Measurements from ENCODE around the gene VAV2. TPM values are rescaled to one million over a fixed set of nuclear protein-coding genes. Genes with fewer than 3 reads are reported as not detected.

VAV2 gene
- polyA plus RNA-seq, 1 of the 3 experiments (the other 2 are of a cell fraction) = 14.9 TPM

DNA sequence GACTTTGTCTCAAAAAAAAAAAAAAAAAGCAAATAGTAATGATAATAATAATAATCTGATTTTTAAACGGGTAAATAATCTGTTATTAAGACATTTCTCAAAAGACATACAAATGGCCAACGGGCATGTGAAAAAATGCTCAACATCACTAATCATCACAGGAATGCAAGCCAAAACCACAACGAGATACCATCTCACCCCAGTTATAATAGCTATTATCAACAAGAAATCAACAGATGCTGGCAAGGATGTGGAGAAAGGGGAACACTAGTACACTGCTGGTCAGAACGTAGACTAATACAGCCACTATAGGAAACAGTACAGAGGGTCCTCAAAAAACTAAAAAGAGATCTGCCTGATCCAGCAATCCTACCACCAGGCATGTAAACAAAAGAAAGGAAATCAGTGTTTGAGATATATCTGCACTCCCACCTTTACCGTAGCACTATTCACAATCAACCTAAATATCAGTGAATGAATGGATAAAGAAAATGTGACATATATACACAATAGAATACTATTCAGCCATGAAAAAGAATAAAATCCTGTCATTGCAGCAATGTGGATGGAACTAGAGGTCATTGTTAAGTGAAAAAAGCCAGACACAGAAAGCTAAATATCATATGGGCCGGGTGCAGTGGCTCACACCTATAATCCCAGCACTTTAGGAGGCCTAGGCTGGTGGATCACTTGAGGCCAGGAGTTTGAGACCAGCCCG lies 24.9 kb downstream of the VAV2 start:
- Histone ChIP-seq H3K9ac (no peak overlapping the region), H3K4me2 (no peak overlapping the region), H3K4me3 (ENCODE audit: low read depth in 2 of 2, low read length in 1 of 2) (no peak overlapping the region), H3K9me3 (peaks cover 11% of the 10 kb centered on the region; the same call in 1 of the 2 replicates), H3K36me3 (replicated peaks in 1 of 2; ENCODE audit: control insufficient read depth in 1 of 2, insufficient read depth in 2 of 2, low read length in 1 of 2) (peaks cover 0 to 8% of the 10 kb centered on the region in 2 experiments), H3K27ac (ENCODE audit: low read depth in 2 of 2, low read length in 1 of 2) (no peak overlapping the region), H3K79me2 (ENCODE audit: insufficient read depth) (peaks cover 99% of the 10 kb centered on the region), H2AFZ (ENCODE audit: low read depth) (no peak overlapping the region), H4K20me1 (ENCODE audit: insufficient read depth) (peaks cover 91% of the 10 kb centered on the region), H3F3A (replicated peaks; ENCODE audit: insufficient read depth) (no peaks in the 10 kb centered on the region), H3K4me1 (ENCODE audit: control insufficient read depth in 1 of 2, insufficient read depth in 2 of 2, low read depth in 1 of 2, low read length in 1 of 2) (peaks cover 0 to 30% of the 10 kb centered on the region in 2 experiments; a peak in 1 of 4 replicates), H3K27me3 (ENCODE audit: insufficient read depth) (no peaks in the 10 kb centered on the region), H3K9me2 (no peaks in the 10 kb centered on the region)
- POLR2A ChIA-PET = no interaction called here
- WGBS (ENCODE audit: low lambda C conversion rate) = 76% methylated on average over 6 of the region's 7 CpGs
- CTCF ChIA-PET = interaction anchor here (0.8 to 2.1 kb wide), 4 partner anchors 11 to 350 kb away, joined by 3 to 5 read pairs (median 3); no protein-coding TSS in a partner anchor
- DNase-seq = no peak
- peak; percentile 70 for TF ChIP-seq NFIC (IDR thresholded peaks at IDR 0.05; ENCODE audit: borderline replicate concordance)
- no peak for TF ChIP-seq EZH2phosphoT487 (IDR thresholded peaks at IDR 0.05; ENCODE audit: borderline replicate concordance, low read depth)
- TF ChIP-seq MEF2A (IDR thresholded peaks at IDR 0.05; ENCODE audit: borderline replicate concordance, low read depth) = no peak
- no peak for TF ChIP-seq RAD21 (IDR thresholded peaks at IDR 0.05; ENCODE audit: low read length)
- TF ChIP-seq REST (IDR thresholded peaks at IDR 0.05; ENCODE audit: low read depth, low read length) = no peak
- no peak for TF ChIP-seq ELF1 (IDR thresholded peaks at IDR 0.05)
- TF ChIP-seq ZBTB33 (IDR thresholded peaks at IDR 0.05; ENCODE audit: borderline replicate concordance, low read depth) = no peak
- TF ChIP-seq SIN3A (IDR thresholded peaks at IDR 0.05; ENCODE audit: borderline replicate concordance, low read depth, low read length) = no peak
- TF ChIP-seq FOSL2 (IDR thresholded peaks at IDR 0.05; ENCODE audit: borderline replicate concordance, low read depth) = no peak
- TF ChIP-seq FOXJ3 (CRISPR knock-in tag; IDR thresholded peaks at IDR 0.05) = no peak
- no peak for TF ChIP-seq TEAD4 (IDR thresholded peaks at IDR 0.05; ENCODE audit: borderline replicate concordance, insufficient read depth)
- TF ChIP-seq TCF12 (IDR thresholded peaks at IDR 0.05) = peak; percentile 69
- TF ChIP-seq CHD2 (IDR thresholded peaks at IDR 0.05; ENCODE audit: low read length, partially characterized antibody) = no peak
- TF ChIP-seq USF1 (IDR thresholded peaks at IDR 0.05; ENCODE audit: borderline replicate concordance, low read depth) = no peak

Measured in SK-N-SH (cell line).